Esophagus (tissue), 2 donors: ENCODE data around the gene PCAT6. TPM values are rescaled to one million over a fixed set of nuclear protein-coding genes. Genes with fewer than 3 reads are reported as not detected.

Experiments used
- H3K27ac ChIP-seq, 2 donors: one replicate each; pipeline ENCODE4 v1.5.1; 2013; ENCODE audit warnings: low read depth in 2 of 2, mild to moderate bottlenecking in 2 of 2, inconsistent platforms in 1 of 2, low read length in 1 of 2, moderate library complexity in 1 of 2
- H3K27me3 ChIP-seq, 2 donors: one replicate each; pipeline ENCODE4 v1.6.1; 2013; ENCODE audit warnings: low read length in 2 of 2, control low read depth in 1 of 2, mild to moderate bottlenecking in 1 of 2; ENCODE audit not compliant: insufficient read depth in 2 of 2, control insufficient read depth in 1 of 2
- H3K36me3 ChIP-seq, 2 donors: one replicate each; pipeline ENCODE4 v1.6.1; 2013; ENCODE audit warnings: low read length in 1 of 2; ENCODE audit not compliant: control insufficient read depth in 2 of 2, insufficient read depth in 2 of 2
- H3K4me1 ChIP-seq, 2 donors: one replicate each; pipeline ENCODE4 v1.6.1; 2013; ENCODE audit warnings: low read length in 1 of 2; ENCODE audit not compliant: control insufficient read depth in 2 of 2, insufficient read depth in 2 of 2
- H3K4me3 ChIP-seq, 2 donors: one replicate each; pipeline ENCODE4 v1.5.1; 2013; ENCODE audit warnings: low read length in 2 of 2, mild to moderate bottlenecking in 2 of 2, low read depth in 1 of 2, moderate library complexity in 1 of 2
- H3K9me3 ChIP-seq, 2 donors: one replicate each; pipeline ENCODE4 v1.6.1; 2013; ENCODE audit warnings: mild to moderate bottlenecking in 2 of 2, low read depth in 1 of 2, low read length in 1 of 2, moderate library complexity in 1 of 2; ENCODE audit not compliant: control insufficient read depth in 2 of 2, insufficient read depth in 1 of 2
- WGBS, 2 donors: extraction: QIAGEN DNeasy Blood & Tissue Kit; methylation state at CpG; one replicate each; pipeline ENCODE4 v1.1.7; 2013; 5-methylcytosine and 5-hydroxymethylcytosine counted together
- polyA plus RNA-seq, 2 donors: library from polyadenylated mRNA; stranded (reverse); fragments of 200-250 nt; gene quantifications; one replicate each; pipeline ENCODE4 v1.2.3, GENCODE V29; 2013
- donor health status: healthy with polysubstance abuse.
- donor health status: Bipolar disorder and iron deficiency.

Gene PCAT6
- polyA plus RNA-seq, 2 donors, result 4.1 to 8.9 TPM

DNA sequence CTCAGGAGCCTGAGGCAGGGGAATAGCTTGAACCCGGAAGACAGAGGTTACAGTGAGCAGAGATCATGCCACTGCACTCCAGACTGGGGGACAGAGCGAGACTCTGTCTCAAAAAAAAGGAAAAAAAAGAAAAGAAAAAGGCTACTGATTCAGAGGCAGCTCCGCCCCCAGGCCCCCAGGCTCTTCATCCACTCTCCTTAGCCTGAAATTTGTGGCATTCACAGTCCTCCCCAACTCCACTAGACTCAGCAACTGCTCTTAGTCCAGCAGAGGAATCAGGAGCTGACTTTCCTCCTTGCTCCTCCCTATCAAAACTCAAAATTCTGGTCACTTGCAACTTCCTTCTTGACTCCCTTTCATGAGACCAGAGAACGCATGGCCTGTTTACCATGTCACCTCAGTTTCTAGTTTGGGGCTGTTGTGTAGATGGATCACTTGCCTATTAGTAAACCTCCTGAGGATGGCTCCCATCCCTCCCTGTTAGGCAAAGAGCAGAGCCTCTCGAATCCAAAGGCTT, 27.1 kb downstream of the PCAT6 start:
- Histone ChIP-seq H3K4me1 (peaks cover 3 to 22% of the 10 kb centered on the region in 2 donors), H3K9me3 (no peaks in the 10 kb centered on the region), H3K27me3 (no peaks in the 10 kb centered on the region), H3K27ac (peak overlapping the region in 1 of 2 donors; percentile 0), H3K36me3 (no peaks in the 10 kb centered on the region), H3K4me3 (no peak overlapping the region)
- WGBS, 2 donors, result 75 to 80% methylated on average over 5 of the region's 5 CpGs

DNA sequence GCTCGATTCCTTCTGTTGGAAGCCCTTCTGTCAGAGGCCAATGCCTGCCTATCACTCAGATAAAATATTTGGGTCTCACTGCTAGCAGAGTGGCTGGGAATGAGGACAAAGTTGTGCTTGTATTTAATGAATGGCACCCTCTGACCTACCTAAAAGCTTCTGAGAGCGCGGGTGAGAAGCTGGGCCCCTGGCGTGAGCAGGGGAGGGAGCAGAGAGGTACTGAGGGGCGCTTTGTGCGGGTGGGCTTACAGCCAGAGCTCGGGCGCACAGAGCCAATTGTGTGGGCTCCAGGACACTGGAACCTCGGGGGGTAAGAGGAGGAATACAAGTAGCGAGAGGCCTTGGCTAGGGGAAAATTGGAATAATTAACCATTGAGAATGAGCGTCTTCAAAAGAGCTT, 32.3 kb downstream of the PCAT6 start:
- H3K4me1 ChIP-seq, result no peaks in the 10 kb centered on the region
- H3K36me3 ChIP-seq, result no peaks in the 10 kb centered on the region
- no peaks in the 10 kb centered on the region for H3K27me3 ChIP-seq
- no peak overlapping the region for H3K4me3 ChIP-seq
- no peaks in the 10 kb centered on the region for H3K9me3 ChIP-seq
- H3K27ac ChIP-seq, result no peak overlapping the region
- 84 to 90% methylated on average over 11 of the region's 11 CpGs for WGBS, 2 donors

DNA sequence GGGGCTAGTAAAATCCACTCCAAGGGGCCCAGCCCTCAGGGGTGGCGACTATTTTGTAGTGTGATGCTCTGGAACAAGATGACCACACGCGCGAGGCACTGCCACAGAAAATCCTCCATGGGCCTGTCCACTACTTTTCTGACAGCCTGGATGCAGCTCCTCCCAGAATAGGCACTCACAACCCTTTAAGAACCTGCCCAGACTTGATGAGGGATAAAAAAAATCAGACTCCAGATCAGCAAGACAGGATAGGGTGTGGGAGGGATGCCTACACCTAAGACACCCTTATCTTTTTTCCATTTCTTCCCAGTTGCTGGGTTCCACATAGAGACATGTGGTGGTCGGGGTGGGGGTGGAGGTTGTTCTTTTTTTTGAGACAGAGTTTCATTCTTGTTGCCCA, 33.5 kb downstream of the PCAT6 start:
- Histone ChIP-seq H3K4me3 (no peak overlapping the region), H3K36me3 (no peaks in the 10 kb centered on the region), H3K27ac (no peak overlapping the region), H3K9me3 (no peaks in the 10 kb centered on the region), H3K4me1 (no peaks in the 10 kb centered on the region), H3K27me3 (no peaks in the 10 kb centered on the region)
- 75% methylated on average over 5 of the region's 5 CpGs for WGBS, 2 donors

DNA sequence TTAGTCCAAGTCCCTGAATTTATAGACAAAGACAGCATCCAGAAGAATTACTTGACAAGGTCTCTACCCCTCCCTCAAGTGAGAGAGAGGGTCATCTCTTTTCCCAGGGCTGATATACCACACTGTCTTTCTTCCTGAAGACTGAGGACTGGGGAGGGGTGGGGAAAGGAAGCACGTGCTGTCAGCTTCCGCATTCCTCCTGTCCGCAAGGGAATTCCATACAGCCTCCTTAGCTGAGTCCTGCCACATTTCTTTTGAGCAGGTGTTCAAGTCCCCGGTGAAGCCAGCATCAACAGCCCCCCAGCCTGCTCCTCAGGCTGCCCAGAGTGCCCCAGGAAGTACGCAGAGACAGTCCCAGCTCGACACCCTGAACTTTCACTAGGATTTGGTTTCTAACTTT, 34.2 kb downstream of the PCAT6 start:
- no peak overlapping the region for H3K4me3 ChIP-seq
- H3K9me3 ChIP-seq, result no peaks in the 10 kb centered on the region
- H3K36me3 ChIP-seq, result no peaks in the 10 kb centered on the region
- 73 to 78% methylated on average over 6 of the region's 6 CpGs for WGBS, 2 donors
- H3K27ac ChIP-seq, result no peak overlapping the region
- no peaks in the 10 kb centered on the region for H3K4me1 ChIP-seq
- no peaks in the 10 kb centered on the region for H3K27me3 ChIP-seq

DNA sequence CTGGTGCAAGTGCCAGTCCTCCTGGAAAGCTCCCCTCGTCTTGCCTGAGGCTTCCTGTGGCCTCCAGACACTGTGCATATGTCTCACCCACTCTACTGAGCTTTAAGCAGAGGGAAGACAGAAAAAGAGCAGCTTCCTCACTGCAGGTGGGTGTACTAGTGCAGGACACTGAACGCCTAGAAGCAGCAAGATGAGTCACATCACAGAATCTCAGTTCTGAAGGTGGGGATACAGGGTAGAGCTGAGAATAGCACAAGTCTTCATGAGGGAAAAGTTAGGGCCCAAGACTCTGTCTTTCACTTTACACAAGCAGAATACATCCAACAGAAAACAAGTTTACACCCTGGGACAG, 37.4 kb downstream of the PCAT6 start:
- Histone ChIP-seq H3K4me1 (no peaks in the 10 kb centered on the region), H3K9me3 (no peaks in the 10 kb centered on the region), H3K27ac (no peak overlapping the region), H3K36me3 (no peaks in the 10 kb centered on the region), H3K27me3 (no peaks in the 10 kb centered on the region), H3K4me3 (no peak overlapping the region)
- WGBS, 2 donors, result 46 to 51% methylated on average over 2 of the region's 2 CpGs

DNA sequence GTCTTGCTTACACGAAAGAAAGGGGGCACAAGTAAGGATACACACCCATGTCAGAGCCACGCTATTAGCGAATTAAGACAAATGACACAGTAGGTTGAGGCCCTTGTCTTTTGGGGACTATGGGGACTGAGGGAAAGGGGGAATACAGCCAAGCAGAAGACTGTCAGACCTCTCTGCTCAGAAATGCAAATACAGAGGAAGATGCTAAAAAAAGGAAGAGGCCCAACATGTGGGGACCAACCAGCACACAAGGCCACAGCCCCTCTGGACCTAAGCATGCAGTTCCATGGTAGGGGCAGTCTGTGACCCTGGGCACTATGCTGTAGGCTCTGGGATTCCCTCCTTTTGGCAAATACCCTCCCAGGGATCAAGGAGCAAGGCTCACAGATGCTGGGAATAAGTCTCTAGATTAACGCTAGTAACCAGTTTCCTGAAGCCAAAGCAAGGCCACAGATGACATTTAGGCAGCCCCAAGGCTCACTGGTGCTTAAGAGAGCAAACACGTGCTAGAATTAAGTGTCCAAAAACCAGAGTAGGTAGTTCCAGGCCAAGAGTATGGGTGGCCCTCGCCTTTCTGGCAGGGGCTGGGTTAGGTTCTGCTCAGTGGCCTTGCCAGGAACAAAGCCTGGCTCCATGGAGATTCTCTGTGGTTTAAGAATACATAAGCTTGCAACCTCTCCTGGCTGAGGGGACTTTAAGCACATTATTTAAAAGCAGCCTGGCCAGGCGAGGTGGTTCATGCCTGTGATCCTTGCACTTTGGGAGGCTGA, 40.0 kb downstream of the PCAT6 start:
- Histone ChIP-seq H3K4me3 (no peak overlapping the region), H3K27me3 (no peaks in the 10 kb centered on the region), H3K9me3 (no peaks in the 10 kb centered on the region), H3K36me3 (no peaks in the 10 kb centered on the region), H3K27ac (no peak overlapping the region), H3K4me1 (no peaks in the 10 kb centered on the region)
- WGBS, 2 donors, result 74 to 78% methylated on average over 7 of the region's 7 CpGs

DNA sequence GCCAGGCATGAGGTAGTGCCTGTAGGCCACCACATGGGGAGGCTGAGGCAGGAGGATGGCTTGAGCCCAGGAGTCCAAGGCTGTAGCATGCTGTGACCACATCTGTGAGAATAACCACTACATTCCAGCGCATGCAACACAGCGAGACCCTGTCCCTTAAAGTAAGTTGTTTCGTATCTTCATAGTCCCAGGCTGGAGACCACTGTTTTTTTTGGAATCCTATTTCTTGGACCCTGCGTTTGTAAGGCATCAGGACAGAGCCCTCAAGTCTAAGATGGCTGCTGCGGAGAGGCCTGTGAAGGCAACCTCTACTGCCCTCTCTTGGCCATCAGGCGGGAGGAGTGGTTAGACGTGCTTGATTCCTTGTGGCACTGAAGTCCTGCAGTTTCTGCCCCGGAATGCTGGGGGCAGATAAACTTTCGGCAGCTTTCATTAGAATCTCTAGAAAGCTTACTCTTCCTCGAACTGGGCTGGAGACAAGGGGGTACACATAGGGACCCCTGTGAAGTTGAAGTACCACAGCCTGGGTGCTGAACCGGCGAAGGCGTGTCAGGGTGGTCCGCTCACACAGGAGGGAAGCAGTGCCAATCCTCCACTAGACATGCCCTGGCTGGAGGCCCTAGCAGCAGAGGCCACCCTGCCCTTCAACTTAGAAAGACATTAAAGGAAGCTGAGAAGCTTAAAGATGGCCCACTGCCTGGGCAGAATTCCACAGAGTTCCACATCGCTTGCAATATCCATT, 41.6 kb downstream of the PCAT6 start:
- H3K36me3 ChIP-seq, result no peaks in the 10 kb centered on the region
- H3K27ac ChIP-seq, result no peak overlapping the region
- no peaks in the 10 kb centered on the region for H3K9me3 ChIP-seq
- no peaks in the 10 kb centered on the region for H3K27me3 ChIP-seq
- WGBS, 2 donors, result 69 to 70% methylated on average over 15 of the region's 15 CpGs
- no peak overlapping the region for H3K4me3 ChIP-seq
- no peaks in the 10 kb centered on the region for H3K4me1 ChIP-seq

DNA sequence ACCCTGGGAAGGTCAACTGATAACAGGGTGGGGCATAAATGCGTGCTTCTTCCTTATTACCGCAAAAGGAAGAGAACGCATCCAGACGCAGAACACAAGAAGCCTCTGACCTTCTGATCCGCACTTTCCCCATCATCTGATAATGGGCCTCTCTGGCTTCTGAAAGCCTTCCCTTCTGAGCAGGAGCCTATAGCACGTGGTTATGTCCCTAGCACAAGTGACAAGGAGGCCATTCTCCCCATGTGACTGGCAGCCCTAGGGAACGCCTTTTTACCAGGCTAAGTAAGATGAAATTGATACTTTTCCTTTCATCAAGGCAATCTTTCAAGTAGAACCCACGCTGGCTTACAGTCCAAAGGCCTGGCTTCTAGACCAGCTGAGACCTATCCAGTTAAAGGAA, 44.0 kb downstream of the PCAT6 start:
- H3K4me3 ChIP-seq, result no peak overlapping the region
- H3K9me3 ChIP-seq, result no peaks in the 10 kb centered on the region
- no peaks in the 10 kb centered on the region for H3K36me3 ChIP-seq
- peaks cover 0 to 3% of the 10 kb centered on the region in 2 donors for H3K4me1 ChIP-seq
- WGBS, 2 donors, result 88 to 92% methylated on average over 8 of the region's 8 CpGs
- H3K27me3 ChIP-seq, result no peaks in the 10 kb centered on the region
- H3K27ac ChIP-seq, result no peak overlapping the region

DNA sequence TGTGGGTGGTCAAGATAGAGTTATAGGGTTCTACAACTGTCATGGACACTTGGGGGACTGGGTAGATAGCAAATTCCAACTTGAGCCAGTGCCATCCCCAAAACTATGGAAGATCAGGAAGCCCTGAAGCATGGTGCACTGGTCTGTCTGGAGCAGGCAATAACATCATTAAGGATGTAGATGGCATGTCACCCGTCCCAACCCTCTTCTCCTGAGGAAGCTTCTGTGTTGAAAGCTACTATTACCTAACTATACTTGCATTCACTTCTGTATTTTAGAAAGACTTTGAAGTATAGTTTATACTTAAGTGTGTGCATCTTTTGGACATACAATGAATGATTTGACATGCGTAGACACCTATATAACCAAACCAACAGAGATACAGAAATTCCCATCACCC, 45.3 kb downstream of the PCAT6 start:
- 89 to 96% methylated on average over 2 of the region's 2 CpGs for WGBS, 2 donors

More for the DNA sequence above, 45.3 kb downstream of the PCAT6 start:
- Histone ChIP-seq H3K36me3 (no peaks in the 10 kb centered on the region), H3K27ac (no peak overlapping the region), H3K4me1 (peaks cover 0 to 5% of the 10 kb centered on the region in 2 donors), H3K9me3 (no peaks in the 10 kb centered on the region), H3K27me3 (no peaks in the 10 kb centered on the region), H3K4me3 (no peak overlapping the region)
